ENCODE measurements around the gene RFLNA. TPM values are rescaled to one million over a fixed set of nuclear protein-coding genes. Genes with fewer than 3 reads are reported as not detected.

The RFLNA gene
- total RNA-seq, 1 donor from 2014 or later, result 1.0 TPM

DNA sequence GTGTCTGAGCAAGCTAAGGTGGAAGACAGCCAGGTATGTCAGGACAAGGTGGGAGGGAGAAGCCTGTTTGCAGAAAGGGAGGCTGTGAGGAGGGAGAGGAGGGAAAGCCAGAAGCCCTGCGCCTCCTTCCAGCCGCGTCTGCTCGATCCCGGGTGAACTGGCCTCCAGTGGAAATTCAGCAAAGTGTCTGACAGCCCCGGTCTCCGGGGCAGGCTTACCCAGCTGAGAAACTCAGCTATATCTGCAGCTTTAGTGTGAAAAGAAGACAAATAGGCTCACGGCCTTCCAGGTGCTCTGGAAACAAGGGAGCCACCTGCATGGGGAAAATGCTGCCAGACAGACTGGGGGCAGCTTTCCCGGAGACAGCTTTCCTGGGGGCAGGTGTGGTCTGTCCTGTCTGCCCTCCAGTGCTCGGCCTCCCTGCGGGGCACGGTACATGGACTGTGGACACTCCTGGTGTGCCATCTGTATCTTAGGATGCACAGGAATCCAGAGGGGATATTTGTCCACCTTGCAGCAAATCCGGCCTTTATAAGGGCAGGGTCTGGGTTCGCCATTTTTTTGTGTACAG is 6.3 kb downstream of the RFLNA start:
- Mint-ChIP-seq H3K4me3 (ENCODE audit: unreplicated experiment) (no peak overlapping the region), H3K9me3 (ENCODE audit: low read depth) (no peaks in the 10 kb centered on the region), H3K36me3 (ENCODE audit: low read depth) (no peaks in the 10 kb centered on the region), H3K4me1 (ENCODE audit: low read depth) (peaks cover 6% of the 10 kb centered on the region), H3K27ac (ENCODE audit: unreplicated experiment) (no peak overlapping the region), H3K27me3 (ENCODE audit: low read depth) (peaks cover 18% of the 10 kb centered on the region)
- TF ChIP-seq, protein P1, sequence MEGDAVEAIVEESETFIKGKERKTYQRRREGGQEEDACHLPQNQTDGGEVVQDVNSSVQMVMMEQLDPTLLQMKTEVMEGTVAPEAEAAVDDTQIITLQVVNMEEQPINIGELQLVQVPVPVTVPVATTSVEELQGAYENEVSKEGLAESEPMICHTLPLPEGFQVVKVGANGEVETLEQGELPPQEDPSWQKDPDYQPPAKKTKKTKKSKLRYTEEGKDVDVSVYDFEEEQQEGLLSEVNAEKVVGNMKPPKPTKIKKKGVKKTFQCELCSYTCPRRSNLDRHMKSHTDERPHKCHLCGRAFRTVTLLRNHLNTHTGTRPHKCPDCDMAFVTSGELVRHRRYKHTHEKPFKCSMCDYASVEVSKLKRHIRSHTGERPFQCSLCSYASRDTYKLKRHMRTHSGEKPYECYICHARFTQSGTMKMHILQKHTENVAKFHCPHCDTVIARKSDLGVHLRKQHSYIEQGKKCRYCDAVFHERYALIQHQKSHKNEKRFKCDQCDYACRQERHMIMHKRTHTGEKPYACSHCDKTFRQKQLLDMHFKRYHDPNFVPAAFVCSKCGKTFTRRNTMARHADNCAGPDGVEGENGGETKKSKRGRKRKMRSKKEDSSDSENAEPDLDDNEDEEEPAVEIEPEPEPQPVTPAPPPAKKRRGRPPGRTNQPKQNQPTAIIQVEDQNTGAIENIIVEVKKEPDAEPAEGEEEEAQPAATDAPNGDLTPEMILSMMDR (IDR thresholded peaks at IDR 0.05), result no peak
- DNase-seq (ENCODE audit: low spot score), result peak; percentile 56

DNA sequence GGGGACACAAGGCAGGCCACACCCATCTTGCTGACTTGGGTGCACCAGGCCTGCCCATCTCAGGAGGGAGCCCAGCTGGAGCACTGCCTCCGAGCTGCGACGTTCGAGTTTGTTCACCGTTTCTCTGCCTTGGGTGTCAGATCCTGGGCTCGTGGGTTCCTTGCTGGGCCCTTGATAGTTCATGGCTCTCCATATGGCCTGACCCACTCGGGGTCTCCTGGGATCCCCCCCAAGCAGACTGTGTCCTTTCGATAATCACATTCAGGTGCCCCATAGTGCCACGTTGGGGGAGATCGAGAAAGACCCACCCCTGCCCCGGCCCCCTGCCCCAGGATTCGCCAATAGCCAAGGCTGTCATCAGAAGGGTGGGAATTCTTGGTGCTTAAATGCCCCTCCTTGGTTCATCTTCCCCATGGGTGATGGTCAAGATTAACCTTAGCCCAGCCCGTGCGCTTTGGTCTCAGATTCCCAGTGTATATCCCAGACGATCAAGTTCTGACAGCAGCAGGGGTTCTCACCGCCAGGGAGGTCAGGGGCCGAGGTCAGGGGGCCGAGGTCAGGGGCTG is 7.4 kb downstream of the RFLNA start:
- peak; percentile 57 for DNase-seq (ENCODE audit: low spot score)
- Mint-ChIP-seq H3K4me3 (ENCODE audit: unreplicated experiment) (no peak overlapping the region), H3K4me1 (ENCODE audit: low read depth) (no peaks in the 10 kb centered on the region), H3K27me3 (ENCODE audit: low read depth) (peaks cover 9% of the 10 kb centered on the region), H3K27ac (ENCODE audit: unreplicated experiment) (no peak overlapping the region), H3K36me3 (ENCODE audit: low read depth) (no peaks in the 10 kb centered on the region), H3K9me3 (ENCODE audit: low read depth) (no peaks in the 10 kb centered on the region)
- TF ChIP-seq, protein P1 (IDR thresholded peaks at IDR 0.05), result no peak

DNA sequence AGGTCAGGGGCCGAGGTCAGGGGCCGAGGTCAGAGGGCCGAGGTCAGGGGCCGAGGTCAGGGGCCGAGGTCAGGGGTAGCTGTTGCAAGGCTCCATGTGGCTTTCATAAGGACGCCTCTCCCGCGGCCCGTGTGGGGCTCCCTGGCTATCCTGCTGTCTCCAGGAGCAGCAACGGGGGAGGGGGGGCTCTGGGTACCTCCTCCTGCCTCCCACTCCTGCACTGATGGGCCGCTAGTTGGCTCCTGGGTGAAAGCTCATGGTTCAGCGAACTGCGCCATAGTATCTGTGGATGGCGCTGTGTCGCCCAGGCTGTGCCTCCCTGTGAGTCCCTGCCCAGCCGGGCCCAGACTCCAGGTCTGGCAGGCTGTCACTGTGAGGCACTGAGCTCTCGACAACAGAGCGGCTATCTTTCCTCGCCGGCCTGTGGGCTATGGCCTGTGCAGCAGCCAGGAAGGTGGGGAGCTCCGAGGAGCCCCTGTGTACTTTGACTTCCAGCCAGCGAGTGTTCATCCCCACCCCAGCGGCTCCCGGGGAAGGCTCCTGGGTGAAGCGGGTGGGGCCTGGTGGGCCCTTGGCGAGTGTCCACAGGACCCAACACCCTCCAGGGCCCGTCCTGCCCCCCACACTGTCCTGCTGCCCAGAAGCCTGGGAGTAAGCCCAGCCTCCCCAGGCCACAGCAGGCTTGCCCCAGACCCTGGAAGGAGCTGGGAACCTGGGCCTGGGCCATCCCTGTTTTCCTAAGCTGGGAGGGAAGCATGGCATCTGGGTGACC is 8.1 kb downstream of the RFLNA start:
- Mint-ChIP-seq H3K27ac (ENCODE audit: unreplicated experiment) (no peak overlapping the region), H3K36me3 (ENCODE audit: low read depth) (no peaks in the 10 kb centered on the region), H3K4me3 (ENCODE audit: unreplicated experiment) (no peak overlapping the region), H3K9me3 (ENCODE audit: low read depth) (no peaks in the 10 kb centered on the region), H3K27me3 (ENCODE audit: low read depth) (peaks cover 7% of the 10 kb centered on the region), H3K4me1 (ENCODE audit: low read depth) (no peaks in the 10 kb centered on the region)
- TF ChIP-seq, protein P1 (IDR thresholded peaks at IDR 0.05), result no peak
- no peak for DNase-seq (ENCODE audit: low spot score)

DNA sequence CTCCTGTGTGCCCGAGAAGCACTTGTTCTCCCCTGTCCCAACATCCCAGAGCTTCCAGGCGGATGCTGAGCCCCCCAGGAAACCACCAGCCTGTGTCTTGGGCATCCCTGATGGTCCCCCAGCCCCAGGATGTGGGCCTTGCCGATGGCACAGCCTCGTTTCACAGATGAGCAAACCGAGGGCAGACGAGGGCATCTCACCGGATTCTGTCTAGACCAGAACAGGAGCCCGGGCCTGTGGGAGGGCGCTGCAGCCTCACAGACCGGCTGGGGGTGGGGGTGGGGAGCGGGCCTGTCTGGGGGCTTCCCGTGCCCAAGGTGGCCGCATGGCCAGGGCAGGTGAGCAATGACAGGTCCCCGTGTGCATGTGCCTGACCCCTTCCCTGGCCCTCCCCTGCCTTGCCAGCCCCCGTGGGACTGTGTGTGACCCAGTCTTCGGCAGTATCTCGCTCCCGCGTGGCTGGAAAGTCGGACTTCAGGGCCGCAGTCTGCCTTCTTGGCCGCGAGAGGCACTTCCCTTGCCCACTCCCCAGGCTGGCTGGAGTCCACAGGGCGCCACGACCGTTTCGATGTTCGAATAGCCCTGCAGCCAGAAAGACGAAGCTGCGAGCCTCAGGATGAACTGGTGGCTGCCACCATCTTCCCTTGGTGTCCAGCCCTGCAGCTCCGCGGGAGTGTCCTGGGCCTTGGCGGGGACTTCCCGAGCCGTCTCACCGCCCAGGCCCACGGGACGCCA is 8.9 kb downstream of the RFLNA start:
- Mint-ChIP-seq H3K4me3 (ENCODE audit: unreplicated experiment) (no peak overlapping the region), H3K27ac (ENCODE audit: unreplicated experiment) (no peak overlapping the region), H3K9me3 (ENCODE audit: low read depth) (no peaks in the 10 kb centered on the region), H3K27me3 (ENCODE audit: low read depth) (peaks cover 7% of the 10 kb centered on the region), H3K4me1 (ENCODE audit: low read depth) (no peaks in the 10 kb centered on the region), H3K36me3 (ENCODE audit: low read depth) (no peaks in the 10 kb centered on the region)
- TF ChIP-seq, protein P1 (IDR thresholded peaks at IDR 0.05), result no peak
- peak; percentile 87 for DNase-seq (ENCODE audit: low spot score)

DNA sequence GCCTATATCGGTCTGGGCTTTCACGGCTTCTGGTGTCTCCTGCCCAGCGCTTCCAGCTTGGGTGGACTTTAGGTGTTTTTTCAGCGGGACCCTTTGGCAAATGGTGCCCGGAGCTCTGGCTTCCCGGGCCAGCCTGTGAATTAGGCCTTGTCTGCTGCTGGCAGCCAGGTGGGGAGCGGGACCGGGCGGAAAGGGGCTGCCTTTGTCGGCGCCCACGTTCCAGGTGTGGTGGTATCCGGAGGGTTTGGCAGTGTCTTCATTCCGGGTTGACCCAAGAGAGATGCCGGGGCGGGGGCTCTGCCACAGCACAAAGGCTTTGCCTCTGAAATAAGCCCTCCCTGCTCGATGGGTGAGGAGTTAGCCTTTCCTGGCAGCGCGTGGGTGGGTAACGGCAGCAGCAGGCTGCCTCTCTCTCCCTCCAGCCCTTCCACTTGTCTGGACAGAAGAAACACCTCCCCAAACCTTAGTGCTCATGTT is 9.5 kb downstream of the RFLNA start:
- Mint-ChIP-seq H3K27ac (ENCODE audit: unreplicated experiment) (no peak overlapping the region), H3K9me3 (ENCODE audit: low read depth) (no peaks in the 10 kb centered on the region), H3K4me3 (ENCODE audit: unreplicated experiment) (no peak overlapping the region), H3K36me3 (ENCODE audit: low read depth) (no peaks in the 10 kb centered on the region), H3K27me3 (ENCODE audit: low read depth) (peaks cover 7% of the 10 kb centered on the region), H3K4me1 (ENCODE audit: low read depth) (no peaks in the 10 kb centered on the region)
- TF ChIP-seq, protein P1 (IDR thresholded peaks at IDR 0.05), result no peak
- no peak for DNase-seq (ENCODE audit: low spot score)

All from chondrocyte (in vitro differentiated cells).